ENCODE measurements around the gene DDOST.
A peak's percentile ranks its signal among the peaks of the same experiment; 100 is the strongest.

Gene DDOST

DNA sequence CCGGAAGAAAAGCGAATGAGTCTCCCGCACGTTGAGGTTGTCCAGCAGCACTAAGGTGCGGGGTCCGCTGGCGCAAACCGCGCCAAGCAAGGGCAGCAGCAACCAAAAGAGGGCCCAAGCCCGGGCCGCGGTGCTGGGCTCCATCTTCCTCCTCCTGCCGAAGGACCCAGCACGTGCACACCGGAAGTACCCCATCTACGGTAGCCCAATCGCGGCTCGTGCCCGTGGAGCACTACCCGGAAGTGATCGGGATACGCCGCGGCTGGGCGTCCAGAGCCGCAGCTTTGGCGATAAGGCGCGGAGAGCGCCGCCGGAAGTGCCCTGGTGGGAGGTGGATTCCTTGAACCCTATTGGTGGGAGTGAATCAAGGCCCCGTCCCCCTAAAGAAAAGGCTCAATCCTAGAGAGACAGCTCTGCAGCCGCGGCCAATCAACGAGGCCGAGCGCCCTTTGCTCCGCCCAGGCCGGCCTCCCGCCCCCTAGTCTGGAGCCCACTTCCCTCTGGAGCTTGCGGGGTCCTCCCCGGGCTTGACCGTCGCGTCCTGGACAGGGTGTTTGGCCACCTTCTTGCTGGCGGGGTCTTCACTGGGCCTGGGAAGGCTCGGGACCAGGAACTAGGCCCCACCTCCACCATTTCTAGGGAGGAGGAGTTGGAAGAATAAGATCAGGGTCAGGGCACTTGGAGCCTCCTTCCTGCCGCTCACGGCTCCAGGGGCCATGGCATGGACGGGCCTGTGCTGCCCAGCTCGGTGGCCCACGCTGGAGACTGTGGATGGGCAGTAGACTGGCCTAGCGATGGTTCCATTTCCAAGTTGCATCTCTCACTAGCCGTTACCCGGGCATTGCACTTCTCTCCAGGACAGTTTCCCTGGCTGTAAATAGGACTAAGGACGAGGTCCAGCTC lies at the start of gene DDOST:
Gene DDOST (minus strand): TSS at position 163 of the 903 bp plus-strand sequence. CDS start 19 bp downstream, at position 144.
- peak; percentile 99 for DNase-seq

DNA sequence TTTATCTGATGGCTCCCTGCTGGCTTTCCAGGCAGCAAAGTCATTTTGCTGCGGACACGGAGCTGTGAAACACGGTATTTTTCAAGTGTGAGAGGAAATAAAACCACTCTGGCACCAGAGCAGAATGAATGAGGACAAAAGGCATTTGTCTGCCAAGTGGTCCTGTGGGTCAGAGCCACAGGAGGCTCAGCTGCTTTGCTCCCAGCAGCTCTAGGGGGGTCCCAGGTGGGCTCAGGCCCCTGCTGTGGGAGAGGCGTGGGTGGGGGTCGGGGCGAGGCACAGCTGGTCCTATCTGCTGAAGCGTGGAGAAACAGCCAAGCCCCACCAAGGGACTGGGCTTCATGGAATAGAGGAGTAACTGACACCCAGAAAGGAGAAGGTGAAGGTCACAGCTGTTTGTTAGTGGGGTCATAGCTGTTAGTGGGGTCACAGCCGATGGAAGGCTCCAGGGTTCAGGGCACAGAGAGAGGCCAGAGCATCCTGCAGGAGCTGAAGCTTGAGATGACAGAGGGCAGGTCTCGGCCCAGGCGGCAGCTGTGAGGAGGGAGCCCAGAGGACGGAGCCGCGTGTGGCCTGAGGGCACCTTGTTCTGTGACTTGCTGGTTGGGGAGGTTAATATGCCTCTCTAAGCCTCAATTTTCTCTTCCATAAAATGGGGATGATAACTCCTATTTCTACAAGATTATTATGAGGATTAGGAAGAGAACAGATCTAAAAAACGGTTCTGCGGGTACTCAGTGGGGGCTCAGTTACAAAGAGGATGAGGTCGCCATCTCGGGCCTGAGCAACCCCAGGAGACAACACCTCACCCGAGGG lies 49.5 kb upstream of the DDOST start:
- no peak for DNase-seq

DNA sequence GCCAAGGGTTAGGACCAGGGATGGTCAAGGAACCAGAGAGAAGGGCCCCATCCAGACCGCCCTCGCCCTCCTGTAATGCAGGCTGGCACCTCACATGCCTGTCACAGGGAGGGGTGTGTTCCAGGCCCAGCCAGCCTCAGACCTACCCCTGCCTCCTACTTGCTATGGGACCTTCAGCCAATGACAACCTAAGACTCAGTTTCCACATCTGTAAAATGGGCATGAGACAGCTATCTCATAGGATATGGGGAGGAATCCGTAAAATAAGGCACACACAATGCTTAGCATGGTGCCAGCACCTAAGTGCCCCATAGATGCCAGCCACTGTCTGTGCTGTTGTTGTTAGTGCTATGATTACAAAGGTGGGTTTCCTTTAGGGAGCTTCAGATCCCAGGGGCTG lies 48.7 kb upstream of the DDOST start:
- no peak for DNase-seq

DNA sequence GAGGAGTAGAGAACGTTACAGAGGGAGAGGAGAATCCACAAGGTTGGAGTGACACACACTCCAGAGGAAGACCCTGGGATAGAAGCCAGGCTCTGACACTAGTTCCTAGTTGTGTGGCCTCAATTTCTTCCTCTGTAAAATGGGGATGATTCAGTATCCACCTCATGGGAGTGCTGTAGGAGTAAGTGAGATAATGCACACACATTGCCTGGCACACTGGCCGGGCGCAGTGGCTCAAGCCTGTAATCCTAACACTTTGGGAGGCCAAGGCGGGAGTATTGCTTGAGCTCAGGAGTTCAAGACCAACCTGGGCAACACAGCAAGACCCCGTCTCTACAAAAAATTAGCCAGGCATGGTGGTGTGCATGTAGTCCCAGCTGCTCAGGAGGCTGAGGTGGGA lies 47.7 kb upstream of the DDOST start:
- DNase-seq: no peak

DNA sequence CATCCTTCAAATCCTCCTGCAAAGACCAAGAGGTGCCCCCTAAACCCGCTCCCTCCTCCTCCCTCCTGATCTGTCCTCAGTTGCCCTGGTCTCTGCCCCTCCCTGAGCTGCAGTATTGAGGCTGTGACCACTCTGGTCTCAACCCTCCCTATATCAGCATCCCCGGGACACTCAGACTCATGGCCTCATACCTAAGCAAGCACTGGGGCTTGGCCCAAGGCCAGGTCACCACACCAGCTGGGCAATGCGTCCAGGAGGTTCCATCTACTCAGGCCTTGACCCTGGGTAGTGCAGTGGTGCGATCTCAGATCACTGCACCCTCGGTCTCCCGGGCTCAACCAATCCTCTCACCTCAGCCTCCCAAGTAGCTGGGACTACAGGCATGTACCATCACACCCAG lies 46.9 kb upstream of the DDOST start:
- no peak for DNase-seq

DNA sequence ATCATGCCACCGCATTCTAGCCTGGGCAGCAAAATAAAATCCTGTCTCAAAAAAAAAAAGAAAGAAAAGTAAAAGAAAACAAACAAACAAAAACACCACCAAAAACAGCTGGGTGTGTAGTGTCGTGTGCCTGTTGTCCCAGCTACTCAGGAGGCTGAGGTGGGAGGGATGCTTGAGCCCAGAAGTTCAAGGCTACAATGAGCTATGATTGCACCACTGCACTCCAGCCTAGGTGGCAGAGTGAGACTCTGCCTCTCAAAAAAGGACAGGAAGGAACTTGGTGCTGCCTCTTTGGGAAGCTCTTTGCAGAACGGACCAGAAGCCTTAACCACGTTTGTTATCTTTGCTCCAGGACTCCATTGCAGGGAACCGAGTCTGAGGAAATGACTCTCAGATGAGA lies 45.7 kb upstream of the DDOST start:
- DNase-seq: no peak

DNA sequence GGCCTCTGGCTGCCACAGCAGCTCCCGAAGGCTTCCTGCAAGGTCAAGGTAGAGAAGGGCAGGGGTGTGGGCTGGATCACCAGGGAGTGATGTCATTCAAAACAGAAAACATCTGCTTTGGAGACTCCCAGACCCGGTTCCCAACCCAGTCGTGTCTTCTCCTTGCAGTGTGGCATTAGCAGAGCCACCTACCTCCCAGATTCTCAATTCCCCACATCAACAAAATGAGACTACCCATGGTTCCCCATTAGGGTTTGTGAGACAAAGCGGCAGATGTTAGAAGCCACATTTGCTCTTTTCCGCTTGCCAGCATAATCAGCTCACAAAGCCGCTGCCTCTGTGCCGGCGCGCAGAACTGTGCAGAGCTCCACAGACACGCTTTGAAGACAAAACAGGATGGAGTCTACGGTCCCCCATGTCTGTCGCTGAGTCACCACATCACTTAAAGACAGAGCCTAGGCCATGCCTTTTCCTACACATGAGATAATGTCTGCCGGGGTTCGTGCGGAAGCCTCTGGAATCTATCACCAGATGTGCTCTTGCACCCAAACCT lies 44.1 kb upstream of the DDOST start:
- no peak for DNase-seq

DNA sequence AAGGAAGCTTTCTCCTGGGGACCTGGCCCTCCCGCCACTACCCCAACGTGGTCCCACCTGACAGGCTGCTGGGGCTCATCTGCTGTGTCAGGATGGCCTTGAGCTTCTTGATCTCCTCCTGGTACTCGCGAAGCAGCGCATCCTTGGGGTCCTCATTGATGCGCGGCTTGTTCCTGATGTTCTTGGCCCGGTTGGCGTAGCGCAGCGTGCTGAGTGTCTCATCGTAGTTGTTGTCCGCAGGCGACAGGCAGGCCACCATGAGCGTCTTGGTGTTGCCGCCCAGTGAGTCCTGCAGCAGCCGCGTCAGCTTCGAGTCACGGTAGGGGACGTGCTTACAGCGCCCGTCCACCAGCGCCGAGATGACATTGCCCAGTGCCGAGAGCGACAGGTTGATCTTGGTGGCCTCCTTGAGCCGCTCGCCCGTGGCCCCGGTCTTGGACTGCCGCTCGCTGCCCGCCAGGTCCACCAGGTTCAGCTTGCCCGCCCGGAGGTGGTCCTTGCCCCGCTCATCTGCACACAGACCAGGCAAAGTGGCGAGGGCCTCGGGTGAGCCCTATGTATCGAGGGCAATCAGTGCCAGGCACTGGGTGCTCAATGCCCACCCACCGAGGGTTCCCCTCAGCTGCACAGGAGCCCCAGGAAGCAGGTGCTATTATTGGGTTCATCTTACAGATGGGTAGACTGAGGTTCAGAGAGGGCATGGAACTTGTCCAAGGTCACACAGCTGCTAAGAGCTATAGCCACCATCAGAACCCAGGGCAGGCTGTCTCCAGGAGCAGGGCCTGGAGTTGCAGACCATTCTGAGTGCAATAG lies 43.4 kb upstream of the DDOST start:
- DNase-seq: no peak

DNA sequence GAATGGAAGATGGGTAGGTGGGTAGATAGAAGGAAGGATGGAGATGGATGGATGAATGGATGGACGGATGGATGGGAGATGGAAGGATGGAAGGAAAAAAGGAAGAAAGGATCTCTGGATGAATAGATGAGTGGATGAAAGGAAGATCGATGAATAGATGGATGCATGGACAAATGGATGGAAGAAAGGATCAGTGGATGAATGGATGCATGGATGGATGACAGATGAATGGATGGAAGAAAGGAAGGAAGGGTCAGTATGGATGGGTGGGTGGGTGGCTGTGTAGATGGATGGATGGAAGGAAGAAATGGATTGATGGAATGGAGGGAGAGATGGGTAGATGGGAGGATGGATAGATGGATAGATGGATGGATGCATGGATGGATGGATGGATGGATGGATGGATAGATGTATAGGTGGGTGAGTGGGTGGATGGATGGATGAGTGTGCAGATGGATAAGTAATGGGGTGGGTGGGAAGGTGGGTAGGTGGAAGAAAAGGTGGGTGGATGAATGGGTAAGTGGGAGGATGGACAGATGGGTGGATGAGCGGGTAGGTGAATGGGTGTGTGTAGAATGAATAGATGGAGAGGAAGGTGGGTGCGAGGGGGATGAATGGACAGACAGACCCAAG lies 42.1 kb upstream of the DDOST start:
- no peak for DNase-seq

DNA sequence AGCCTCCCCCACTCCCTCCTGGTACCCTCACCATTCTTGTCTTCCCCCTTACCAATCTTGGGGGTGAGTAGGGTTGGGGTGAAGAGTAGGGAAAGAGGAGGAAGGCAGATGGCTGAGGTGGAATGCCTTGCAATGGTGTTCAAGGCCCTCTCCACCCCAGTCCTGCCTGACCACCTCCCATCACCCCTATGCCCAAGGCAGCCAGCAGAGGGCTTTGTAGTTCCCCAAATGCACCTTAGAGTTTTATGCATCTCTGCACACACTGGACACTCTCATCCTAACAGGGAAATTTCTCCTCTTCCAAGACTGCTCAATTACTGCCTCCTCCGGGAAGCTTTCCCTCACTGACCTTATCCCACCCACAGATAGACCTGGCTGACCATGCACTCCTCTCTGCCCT lies 41.2 kb upstream of the DDOST start:
- no peak for DNase-seq

DNA sequence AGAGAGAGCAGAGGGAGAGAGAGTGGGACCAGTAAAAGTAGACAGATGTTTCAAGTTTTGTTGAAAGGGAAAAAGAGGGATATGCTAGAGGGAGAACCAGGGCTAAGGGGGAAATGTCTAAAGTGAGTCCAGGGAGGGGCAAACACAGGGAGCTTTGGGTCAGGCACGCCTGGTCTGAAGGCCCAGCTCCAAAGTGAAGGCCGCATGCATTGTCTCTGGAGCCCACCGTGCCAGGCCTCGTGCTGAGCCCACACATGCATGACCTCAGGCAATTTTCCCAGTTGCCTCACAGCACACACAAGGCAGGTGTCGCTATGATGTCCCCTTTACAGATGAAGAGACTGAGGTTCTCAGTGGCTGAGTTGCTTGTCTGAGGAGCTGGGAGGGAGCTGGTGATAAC lies 40.7 kb upstream of the DDOST start:
- DNase-seq: no peak

DNA sequence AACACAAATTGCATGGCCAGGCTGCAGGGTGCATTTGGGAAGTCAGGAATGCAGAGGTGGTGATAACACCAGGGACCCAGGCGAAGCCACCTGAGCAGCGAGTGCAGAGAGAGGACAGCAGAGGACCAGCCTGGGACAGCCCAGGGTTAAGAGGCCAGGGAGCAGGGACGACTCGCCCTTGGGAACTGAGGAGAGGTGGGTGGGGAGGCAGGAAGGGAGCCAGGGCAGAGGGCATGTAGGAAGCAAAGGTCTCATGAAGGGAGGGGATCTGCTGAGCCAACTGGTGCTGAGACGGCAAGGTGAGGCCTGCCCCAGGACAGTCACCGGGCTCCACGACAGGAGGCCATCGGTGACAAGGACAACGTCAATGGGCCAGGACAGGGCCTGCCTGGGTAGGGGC lies 40.3 kb upstream of the DDOST start:
- no peak for DNase-seq

DNA sequence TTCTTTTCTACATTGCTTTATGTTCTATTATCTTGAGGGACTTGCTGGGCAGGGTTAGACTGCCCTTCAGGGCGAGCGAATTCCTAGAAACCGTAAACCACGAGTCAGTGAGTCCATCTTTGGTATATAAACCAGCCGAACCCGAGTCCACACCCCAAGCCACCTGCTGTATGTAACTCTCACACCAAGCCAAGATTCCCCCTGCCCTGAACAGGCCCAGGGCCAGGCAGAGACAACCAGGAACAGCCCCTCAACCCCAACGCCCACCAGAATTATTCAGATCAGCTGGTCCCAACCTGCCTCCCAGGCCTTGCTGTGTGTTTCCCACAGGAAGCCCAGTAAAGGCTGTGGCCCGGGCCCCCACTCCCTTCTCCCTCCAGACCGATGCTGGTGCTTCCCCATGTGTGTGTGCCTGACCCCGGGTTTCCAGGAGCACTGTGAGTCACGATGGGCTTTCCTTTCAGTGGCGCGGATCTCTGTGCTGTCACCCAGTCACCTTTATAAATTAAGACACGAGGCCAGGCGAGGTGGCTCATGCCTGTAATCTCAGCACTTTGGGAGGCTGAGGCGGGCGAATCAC lies 39.6 kb upstream of the DDOST start:
- no peak for DNase-seq

DNA sequence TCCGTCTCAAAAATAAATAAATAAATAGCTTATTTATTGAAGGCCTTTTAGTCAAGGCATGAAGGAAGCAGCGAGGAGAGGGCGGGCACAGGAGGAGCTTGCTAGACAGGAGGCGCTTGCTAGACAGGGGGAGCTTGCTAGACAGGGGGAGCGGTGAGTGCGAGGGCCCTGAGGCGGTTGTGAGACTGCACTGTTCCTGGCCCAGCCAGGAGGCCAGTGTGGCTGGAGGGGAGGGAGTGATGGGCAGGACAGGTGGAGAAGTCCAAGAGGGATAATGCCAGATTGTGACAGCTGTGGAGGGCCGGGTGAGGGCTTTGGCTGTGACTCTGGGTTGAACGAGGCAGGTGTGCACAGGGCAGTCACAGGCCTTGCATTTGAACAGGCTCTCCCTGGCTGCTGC lies 38.4 kb upstream of the DDOST start:
- DNase-seq: no peak

DNA sequence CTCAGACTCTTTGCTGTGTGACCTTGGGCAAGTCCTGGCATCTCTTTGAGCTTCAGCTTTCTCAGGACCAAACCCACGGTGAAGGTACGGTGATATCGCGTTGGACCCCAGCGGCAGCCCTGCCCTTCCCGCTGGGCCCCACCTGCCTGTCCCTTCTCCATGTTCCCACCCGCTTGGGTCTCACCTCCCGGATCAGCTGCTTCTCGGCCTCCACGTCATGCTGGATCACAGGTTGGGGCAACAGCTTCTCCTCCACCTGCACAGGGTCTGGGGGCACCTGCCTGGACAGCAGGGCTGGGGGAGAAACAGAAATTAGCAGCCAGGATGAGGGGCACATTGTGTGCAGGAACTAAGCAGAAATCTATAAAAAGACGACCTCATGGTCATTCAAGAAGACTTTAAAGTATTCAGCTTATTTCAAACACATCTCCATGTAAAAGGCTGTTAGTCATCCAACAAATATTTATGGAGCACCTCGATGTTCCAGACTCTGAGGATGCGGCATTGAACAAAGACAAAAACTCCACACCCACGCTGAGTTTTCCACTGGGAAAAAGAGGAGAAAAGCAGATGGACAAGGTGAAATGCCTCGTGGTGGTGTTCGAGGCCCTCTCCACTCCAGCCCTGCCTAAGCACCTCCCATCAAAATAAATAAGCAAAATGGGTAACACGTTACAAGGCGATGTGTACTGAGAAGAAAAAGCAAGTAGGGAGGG lies 37.2 kb upstream of the DDOST start:
- no peak for DNase-seq

DNA sequence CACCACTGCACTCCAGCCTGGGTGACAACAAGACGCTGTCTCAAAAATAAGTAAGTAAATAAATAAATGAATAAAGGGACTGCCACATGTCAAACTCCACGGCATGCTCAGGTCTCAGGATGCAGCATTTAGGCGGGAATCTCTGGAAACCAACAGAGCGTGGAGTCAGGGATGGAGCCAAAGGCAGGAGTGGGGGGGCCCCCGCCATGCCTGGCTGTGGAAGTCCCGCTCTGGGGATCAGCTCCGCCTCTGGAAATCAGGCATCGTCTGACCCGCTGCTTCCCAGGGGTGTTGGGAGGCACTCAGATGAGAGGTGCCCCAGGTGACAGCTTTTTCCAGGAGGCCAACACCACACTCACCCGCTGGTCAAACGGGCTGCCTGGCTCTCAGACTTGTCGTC lies 36.4 kb upstream of the DDOST start:
- no peak for DNase-seq

DNA sequence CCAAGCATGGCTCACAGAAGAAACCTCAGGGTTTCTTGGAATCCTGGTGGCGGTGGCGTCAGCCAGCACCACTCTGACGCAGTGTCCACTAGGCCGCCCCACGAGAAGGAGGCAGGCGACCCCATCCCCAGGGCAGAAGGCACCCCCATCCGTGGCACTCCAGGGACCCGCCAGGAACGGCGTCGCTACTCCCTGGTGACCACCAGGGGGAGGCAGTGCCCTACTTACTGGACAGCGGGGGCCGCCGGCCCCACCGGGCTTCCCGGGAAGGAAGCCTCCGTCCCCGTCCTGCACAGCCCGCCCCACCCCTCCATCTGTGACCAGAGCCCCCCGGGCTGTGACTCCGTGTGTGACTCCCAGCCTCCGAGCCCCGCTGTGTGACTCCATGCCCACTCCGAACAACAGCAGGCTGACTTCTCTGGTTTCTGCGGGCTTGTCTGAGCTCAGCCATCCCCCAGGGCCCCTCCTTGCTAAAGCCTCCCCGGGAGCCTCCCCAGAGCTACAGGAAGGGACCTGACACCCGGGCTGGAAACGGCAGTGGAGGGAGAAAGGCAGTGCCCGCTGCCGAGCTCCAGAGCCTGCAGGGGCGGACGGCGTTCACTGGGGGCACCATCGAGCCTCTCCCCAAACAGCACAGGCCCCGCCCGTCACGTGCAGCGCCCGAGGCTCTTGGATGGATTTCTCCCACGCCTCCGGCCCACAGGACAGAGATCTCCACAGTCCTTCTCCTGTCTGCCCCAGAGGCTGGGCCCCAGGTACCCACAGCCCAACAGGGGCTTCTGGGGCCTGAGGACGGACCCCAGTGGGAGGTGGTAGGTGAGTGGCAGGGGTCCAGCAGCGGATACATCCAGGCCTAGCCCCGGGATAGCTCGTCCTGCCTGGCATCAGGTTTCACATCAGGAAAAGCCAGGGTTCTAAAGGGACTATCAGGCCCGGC lies 35.5 kb upstream of the DDOST start:
- DNase-seq: peak; percentile 82

DNA sequence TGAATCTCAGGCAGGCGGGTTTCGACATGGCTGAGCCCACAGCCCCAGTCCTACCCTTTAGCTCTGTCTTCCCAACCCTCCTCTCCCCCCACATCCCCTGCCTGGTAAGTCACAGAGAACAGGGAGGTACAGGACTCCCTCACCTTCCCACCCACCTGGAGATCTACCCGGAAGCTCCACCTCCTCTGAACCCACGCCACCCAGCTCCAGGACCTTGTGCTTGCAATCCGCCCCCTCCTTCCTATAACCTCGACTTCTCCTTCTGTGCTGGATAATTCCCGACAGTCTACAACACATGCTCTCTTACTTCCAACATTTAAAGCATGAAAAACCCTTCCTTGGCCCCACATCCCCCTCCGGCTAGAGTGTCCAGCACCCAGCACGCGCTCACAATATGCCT lies 34.3 kb upstream of the DDOST start:
- DNase-seq: no peak

DNA sequence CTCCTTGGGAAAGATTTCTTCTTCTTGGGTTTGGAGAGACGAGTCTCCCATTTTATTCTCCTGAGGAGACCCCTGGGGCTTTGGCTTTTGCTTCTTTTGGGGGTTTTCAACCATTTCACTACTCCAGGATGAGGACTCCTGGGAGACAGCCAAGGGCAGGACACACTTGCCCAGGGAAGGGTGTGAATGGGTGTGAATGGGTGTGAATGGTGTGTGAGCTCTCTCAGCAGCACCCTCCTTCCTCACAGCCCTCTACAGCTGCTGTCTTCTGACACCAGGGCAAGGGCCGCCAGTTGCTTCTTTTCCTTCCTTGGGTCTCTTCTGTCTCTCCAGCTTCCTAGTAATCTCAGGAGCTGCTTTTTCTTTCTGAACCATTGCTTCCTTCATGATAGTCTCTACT lies 32.5 kb upstream of the DDOST start:
- no peak for DNase-seq

DNA sequence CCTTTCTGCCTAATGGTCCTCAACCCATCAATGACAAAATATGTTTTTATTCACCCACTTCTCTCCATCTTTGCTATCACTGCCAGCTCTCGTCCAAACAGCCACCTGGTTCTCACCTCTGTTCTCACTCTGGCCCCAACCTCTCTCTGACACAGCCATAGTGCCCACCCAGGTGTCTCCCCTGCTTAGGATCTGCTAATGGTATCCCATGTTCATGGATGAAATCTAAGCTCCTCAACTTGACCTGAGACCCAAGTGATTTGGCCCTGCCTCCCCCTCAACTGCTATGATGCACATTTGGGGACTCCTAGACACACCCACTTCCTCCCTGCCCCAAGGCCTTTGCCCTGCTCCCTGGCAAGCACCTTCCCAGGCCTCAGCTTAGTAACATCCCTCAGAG lies 30.7 kb upstream of the DDOST start:
- DNase-seq: no peak
